Gastrocnemius medialis (tissue), 4 donors: Measurements from ENCODE around the gene MANF.

Source experiments
- POLR2A ChIP-seq, 2 donors: fragments of 450-650 bp; IDR thresholded peaks; one replicate each; pipeline ENCODE4 v1.6.1; 2017; ENCODE audit warnings: antibody characterized with exemption in 2 of 2, mild to moderate bottlenecking in 2 of 2, moderate library complexity in 2 of 2
- TF ChIP-seq, protein P1 (sequence below), 5 experiments: fragments of 450-650 bp in 3 of 5; fragments of 200-600 bp in 2 of 5; sonication (generic) in 2 of 5; IDR thresholded peaks in 4 of 5; conservative IDR thresholded peaks in 1 of 5; 1 replicate in 4 of 5; 2 replicates in 1 of 5; pipeline ENCODE4 v1.5.1; 2016 to 2019; ENCODE audit warnings: antibody characterized with exemption in 5 of 5, mild to moderate bottlenecking in 3 of 5, moderate library complexity in 3 of 5

DNA sequence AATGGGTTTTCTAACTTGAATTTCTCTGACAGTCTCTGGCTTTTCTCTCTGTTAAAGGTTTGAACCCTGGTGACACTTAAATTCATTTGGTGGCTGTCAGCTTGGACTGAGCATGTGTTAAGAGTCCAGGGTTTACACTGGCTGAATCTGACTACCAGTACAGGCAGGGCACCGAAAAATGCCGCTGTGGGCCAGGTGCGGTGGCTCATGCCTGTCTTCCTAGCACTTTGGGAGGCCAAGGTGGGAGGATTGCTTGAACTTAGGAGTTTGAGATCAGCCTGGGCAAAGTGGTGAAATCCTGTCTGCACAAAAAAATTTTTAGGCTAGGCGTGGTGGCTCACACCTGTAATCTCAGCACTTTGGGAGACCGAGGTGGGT is 1.8 kb downstream of the MANF start:
- TF ChIP-seq, protein P1, sequence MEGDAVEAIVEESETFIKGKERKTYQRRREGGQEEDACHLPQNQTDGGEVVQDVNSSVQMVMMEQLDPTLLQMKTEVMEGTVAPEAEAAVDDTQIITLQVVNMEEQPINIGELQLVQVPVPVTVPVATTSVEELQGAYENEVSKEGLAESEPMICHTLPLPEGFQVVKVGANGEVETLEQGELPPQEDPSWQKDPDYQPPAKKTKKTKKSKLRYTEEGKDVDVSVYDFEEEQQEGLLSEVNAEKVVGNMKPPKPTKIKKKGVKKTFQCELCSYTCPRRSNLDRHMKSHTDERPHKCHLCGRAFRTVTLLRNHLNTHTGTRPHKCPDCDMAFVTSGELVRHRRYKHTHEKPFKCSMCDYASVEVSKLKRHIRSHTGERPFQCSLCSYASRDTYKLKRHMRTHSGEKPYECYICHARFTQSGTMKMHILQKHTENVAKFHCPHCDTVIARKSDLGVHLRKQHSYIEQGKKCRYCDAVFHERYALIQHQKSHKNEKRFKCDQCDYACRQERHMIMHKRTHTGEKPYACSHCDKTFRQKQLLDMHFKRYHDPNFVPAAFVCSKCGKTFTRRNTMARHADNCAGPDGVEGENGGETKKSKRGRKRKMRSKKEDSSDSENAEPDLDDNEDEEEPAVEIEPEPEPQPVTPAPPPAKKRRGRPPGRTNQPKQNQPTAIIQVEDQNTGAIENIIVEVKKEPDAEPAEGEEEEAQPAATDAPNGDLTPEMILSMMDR (IDR thresholded peaks at IDR 0.05 in 4 of 5, conservative IDR thresholded peaks at IDR 0.05 in 1 of 5), result no peak
- TF ChIP-seq POLR2A (IDR thresholded peaks at IDR 0.05), result no peak
